Neural progenitor cell (in vitro differentiated cells): ENCODE results near the gene LINGO1.

Experiments
- EZH2 ChIP-seq: fragments of 200-600 bp; sonication (generic); IDR thresholded peaks from 2 replicates; pipeline ENCODE4 v1.6.1; 2017; ENCODE audit warnings: antibody characterized with exemption, mild to moderate bottlenecking, moderate library complexity
- TF ChIP-seq, protein P1 (sequence below): fragments of 200-600 bp; sonication (generic); IDR thresholded peaks from 2 replicates; pipeline ENCODE4 v1.5.1; 2017; ENCODE audit warnings: antibody characterized with exemption, mild to moderate bottlenecking

DNA sequence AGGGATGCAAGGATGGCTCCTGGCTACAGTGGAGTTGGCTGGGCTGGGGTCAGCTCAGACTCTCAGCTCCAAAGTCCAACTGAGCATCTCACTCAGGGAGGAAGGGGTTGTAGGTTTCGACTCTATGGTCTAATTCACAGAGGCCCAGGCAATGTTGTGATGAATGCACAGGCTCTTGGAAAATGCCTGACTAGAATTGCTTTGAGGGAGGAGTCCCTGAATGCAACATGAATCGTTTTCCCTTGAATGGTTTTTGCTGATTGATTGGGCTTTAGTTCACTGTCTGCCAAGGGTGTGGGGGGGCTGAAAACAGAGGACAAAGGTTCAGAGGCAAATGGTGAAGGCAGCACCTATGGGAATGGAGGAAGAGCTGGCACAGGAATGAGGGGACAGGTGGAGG lies 48.6 kb upstream of the LINGO1 start:
- TF ChIP-seq, protein P1, sequence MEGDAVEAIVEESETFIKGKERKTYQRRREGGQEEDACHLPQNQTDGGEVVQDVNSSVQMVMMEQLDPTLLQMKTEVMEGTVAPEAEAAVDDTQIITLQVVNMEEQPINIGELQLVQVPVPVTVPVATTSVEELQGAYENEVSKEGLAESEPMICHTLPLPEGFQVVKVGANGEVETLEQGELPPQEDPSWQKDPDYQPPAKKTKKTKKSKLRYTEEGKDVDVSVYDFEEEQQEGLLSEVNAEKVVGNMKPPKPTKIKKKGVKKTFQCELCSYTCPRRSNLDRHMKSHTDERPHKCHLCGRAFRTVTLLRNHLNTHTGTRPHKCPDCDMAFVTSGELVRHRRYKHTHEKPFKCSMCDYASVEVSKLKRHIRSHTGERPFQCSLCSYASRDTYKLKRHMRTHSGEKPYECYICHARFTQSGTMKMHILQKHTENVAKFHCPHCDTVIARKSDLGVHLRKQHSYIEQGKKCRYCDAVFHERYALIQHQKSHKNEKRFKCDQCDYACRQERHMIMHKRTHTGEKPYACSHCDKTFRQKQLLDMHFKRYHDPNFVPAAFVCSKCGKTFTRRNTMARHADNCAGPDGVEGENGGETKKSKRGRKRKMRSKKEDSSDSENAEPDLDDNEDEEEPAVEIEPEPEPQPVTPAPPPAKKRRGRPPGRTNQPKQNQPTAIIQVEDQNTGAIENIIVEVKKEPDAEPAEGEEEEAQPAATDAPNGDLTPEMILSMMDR = no peak
- no peak for TF ChIP-seq EZH2
